GM21528 (cell line): ENCODE data around the gene CSTF1.

Source experiments
- ATAC-seq: cut with Tn5 transposase; IDR thresholded peaks from one replicate; pipeline ENCODE4 v1.9.1; 2021; ENCODE audit warnings: mild to moderate bottlenecking, moderate library complexity; ENCODE audit not compliant: unreplicated experiment, low FRiP score

The CSTF1 gene

GRCh38 chr20:56426026-56426425 is 33.6 kb downstream of the CSTF1 start:
- no peak for ATAC-seq

- ATAC-seq, result no peak
These were observed 34.5 kb downstream of the CSTF1 start for GRCh38 chr20:56426926-56427325.

- ATAC-seq, result no peak
These were observed 35.4 kb downstream of the CSTF1 start for GRCh38 chr20:56427797-56428196.

DNA sequence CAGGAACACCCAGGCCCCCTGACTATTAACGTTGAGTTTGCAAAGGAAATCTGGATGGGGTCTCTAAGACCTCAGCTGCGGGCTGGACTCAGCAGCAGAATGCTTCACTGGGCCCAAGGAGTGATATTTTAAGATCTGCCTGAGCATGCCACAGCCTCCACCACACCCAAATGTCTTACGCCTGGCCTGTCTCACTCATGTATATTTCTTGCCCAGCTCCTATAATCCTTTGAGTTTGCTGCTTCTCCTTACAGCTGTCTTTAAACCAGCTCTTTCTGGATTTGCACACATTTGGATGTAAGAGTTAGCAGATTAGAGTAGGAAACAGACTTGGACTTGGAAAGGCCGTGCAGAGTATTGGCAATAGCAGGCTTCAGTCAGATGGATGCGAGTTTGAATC is 36.0 kb downstream of the CSTF1 start:
- no peak for ATAC-seq

DNA sequence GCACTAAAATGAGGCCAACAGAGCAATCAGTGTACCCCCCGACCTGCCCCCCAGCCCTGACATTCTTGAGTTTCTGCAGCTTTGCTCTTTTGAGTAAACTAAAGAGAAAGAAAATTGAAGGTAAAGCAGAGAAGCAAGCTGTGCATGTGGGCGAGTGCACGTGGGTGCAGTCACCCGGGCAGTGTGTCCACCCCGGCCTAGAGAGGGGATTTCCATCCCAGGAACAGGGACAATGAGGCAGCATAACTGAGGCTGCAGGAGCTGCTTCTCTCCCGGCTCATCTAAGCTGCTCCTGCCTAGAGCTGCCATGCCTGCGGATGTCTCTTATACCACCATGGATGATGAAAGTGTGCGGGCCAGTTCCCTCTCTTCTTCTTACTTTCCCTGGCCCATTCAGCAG is 36.4 kb downstream of the CSTF1 start:
- ATAC-seq, result no peak

DNA sequence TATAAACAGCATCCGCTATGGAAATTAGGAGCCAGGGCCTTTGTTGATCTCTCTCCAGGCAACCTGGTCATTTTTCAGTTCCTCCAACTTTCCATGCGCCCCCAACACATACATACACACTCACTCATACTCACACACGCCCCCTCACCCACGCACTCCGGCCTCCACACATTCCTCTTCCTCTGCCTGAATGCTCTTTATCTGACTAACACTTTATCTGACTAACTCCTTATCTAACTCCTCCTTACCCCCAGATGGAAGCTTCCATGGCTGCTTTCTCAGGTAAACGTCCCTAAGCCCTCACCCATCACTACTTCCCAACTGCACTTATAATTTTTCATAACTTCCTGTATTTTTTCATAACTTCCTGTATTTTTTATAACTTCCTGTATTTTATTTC is 37.1 kb downstream of the CSTF1 start:
- ATAC-seq, result no peak

- no peak for ATAC-seq
These were observed 37.5 kb downstream of the CSTF1 start for GRCh38 chr20:56429941-56430340.

- ATAC-seq, result no peak
These were observed 38.0 kb downstream of the CSTF1 start for GRCh38 chr20:56430461-56430860.

DNA sequence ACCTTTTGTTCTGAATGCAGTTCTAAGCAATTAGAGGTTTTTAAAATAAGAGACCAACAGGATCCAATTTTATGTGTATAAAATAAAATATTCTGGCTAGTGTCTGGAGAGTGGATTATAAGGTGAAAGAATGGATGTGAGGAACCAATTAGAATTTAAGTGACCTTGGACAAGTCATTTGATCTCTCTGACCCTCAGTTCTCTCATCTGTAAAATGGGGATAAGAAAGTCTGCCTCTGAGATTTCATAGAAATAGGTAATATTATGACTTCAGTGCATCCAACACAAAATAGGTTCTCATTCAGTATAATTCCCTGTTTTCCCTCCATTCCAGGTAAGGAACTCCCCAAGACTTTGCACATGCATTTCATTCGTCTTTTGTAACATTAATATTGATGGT is 38.5 kb downstream of the CSTF1 start:
- no peak for ATAC-seq

- no peak for ATAC-seq
These were observed 39.0 kb downstream of the CSTF1 start for GRCh38 chr20:56431471-56431870.

DNA sequence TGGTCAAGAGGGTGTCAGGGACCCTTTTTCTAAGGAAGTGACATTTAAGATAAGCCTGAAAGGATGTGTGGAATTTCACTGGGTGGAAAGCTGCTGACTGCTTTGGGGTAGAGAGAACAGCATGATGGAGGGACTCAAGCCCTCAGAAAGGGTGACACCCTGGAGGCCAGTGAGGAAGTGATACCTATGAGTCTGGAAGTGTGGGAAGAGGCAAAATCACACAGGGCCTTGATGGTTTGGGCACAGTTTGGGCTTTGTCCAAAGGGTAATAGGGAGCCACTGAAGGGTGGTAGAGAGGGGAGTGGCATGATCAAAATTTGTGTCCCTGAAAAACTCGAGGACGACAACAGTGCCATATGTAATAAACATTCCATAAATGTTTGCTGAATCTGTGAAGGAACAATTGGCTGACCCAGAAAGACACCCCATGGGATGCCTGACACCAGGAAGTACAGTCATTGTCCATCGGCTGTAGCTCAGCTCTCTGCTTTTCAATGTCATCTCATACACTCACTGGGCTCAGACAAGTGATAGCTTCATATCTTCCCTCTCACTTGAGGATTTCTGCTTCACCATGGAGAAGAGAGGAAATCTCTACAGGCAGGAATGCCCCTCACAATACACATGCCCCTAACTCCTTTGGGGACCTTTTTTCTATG is 40.9 kb downstream of the CSTF1 start:
- no peak for ATAC-seq

DNA sequence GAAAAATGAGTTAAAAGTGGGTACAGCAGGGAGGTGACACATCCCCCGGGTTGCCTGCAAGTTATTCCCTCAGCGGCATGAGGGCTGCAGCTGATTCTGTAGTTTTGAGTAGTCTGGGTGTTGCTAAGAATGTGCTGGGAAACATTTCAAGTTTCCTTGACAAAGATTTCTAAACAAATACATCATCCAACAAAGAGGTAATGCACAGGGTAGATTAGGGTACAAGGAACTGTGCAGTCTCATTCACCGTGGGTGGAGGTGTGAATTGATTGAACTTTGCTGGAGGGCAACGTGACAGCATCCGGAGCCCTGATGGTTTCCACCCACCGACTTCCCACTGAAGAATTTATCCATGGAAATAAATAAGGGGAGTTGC is 41.4 kb downstream of the CSTF1 start:
- no peak for ATAC-seq

DNA sequence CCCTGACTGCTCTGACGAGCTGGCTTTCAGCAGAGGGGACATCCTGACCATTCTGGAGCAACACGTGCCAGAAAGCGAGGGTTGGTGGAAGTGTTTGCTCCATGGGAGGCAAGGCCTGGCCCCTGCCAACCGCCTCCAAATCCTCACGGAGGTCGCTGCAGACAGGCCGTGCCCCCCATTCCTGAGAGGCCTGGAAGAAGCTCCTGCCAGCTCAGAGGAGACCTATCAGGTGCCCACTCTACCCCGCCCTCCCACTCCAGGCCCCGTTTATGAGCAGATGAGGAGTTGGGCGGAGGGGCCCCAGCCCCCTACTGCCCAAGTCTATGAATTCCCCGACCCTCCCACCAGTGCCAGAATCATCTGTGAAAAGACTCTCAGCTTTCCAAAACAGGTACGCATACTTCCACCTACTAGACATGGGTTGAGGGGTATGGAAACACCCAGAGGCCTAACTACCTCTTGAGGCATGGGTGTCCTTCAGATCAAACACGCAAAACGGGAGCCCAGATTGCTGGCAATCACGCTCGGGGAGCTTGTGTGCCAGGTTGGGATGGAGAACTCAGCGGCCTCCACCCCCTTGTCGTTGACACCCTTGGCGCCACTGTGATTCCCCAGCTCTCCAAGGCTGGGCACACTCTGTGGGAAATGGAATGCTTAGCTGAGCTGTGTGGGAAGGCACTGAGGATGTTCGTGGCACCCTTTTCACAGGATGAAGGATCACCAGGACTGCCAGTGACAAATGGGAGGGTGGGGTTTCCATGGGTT is 44.9 kb downstream of the CSTF1 start:
- ATAC-seq, result no peak

GRCh38 chr20:56438284-56438683 is 45.8 kb downstream of the CSTF1 start:
- ATAC-seq, result no peak

- no peak for ATAC-seq
These were observed 47.4 kb downstream of the CSTF1 start for GRCh38 chr20:56439771-56440291.

DNA sequence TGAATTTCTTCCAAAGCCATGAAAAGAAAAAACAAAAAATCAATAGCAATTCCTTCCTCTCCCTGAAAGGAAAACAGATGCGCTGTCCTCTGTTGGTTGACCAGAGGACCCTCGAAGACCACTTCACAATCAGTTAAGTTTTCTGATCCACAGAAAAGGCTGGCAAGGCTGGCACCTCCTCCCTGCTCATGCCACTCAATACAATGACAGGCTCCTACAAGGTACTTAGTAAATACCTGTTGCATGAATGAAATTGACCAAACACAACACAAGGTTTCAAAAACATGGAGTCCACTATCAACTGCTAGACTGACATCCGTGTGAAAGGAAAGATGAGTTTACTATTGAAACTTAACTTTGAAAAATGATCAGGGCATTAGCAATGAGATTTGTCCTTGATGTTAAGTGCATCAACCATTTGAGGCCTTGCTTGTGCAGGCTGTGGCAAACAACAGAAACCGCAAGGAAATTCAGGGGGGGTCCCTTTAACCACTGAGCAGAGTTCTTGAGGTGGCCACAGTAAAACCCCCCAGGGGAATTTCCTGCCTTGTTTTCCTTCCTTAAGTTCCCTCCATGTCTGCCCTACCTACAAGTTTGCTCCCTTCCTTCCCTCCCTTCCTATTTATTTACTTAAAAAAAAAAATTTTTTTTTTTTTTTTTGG is 48.0 kb downstream of the CSTF1 start:
- ATAC-seq, result no peak

- no peak for ATAC-seq
These were observed 50.2 kb downstream of the CSTF1 start for GRCh38 chr20:56442389-56443365.

DNA sequence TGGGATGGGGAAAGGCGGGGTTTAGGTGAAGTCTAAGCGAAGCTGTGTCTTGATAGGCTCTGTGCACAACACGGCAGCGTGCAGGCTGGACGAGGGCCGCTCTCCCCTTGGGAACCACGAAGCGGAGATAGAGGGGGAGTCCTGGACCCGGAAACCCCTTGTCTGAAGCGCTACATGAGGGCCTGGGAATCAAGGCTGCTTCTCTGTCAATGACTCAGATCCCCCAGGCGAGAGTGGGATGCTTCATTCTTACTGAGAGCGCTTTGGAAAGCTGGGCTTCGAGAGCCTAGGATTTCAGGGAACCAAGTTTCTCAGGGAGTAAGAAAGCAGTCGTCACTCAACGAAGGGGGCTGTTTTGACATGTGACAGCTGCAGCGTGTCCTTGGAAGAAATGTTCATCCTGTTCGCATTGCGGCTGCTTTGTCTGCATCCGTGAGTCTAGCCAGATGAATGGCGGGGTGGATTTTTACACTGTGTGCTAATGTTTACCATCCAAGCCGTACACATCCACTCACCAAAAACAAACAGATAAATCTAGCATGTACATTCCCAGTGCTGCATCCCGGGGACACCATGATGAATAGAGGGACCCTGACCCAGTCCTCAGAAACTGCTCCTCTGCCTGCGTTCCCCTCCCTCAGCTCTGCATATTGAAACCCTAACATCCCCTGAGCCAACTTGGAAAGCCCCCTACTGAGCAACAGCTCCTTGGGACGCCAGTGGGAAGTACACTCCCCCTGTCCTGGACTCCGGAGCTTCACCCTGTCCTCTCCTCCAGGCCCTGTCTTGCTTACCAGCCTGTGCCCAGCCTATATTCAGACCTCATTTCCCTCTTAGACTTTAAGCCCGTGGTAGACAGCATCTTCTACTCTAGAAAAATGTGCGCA is 51.5 kb downstream of the CSTF1 start:
- no peak for ATAC-seq

DNA sequence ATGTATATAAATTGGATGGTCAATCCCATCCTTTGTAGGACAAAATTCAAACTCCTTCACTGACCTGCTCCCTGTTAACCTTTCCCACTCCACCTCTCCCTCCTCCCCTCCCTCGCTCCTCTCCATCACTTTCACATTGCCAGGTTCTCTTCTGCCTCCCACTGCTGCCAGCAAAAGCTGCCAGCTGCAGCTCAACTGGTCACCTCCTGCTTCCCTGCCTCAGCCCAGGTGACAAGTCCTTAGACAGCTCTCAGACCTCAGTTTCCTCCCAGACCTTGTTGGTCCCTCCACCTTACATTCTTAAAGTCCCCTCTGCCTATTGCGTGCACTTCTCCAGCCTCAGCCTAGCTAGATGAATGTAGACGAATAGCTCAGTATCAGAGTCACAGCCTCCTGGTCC is 52.7 kb downstream of the CSTF1 start:
- ATAC-seq, result no peak
